HepG2 (cell line): Measurements from ENCODE around the gene SVBP. TPM values are rescaled to one million over a fixed set of nuclear protein-coding genes. Genes with fewer than 3 reads are reported as not detected.

Source experiments
- CBX1 ChIP-seq: IDR thresholded peaks from one replicate; pipeline ENCODE4 v1.6.1; 2016; ENCODE audit warnings: antibody characterized with exemption, low read depth
- CCDC6 ChIP-seq: sonication (generic); formaldehyde crosslinking; IDR thresholded peaks from 2 replicates; pipeline ENCODE4 v1.8.1; 2022; ENCODE audit warnings: mild to moderate bottlenecking, missing genetic modification reagents, moderate library complexity
- EHMT2 ChIP-seq: fragments of 200-600 bp; sonication (generic); IDR thresholded peaks from 2 replicates; pipeline ENCODE4 v1.7.0; 2017; ENCODE audit warnings: antibody characterized with exemption, low read depth, low read length, borderline replicate concordance
- KAT8 ChIP-seq: IDR thresholded peaks from 2 replicates; pipeline ENCODE4 v1.6.1; 2016; ENCODE audit warnings: missing genetic modification reagents, missing compliant biosample characterization
- NFYB ChIP-seq: sonication (generic); formaldehyde crosslinking; IDR thresholded peaks from 2 replicates; pipeline ENCODE4 v1.4.0; 2020; ENCODE audit warnings: missing genetic modification reagents
- NFYC ChIP-seq: IDR thresholded peaks from 2 replicates; pipeline ENCODE4 v1.6.1; 2016; ENCODE audit warnings: missing genetic modification reagents, missing compliant biosample characterization
- PITX1 ChIP-seq: sonication (generic); formaldehyde crosslinking; IDR thresholded peaks from 2 replicates; pipeline ENCODE4 v1.5.1; 2020; ENCODE audit warnings: mild to moderate bottlenecking, missing genetic modification reagents
- RAD21 ChIP-seq: fragments of 450-650 bp; formaldehyde crosslinking; IDR thresholded peaks from 2 replicates; pipeline ENCODE4 v1.5.0; 2020; ENCODE audit warnings: mild to moderate bottlenecking
- SNAPC2 ChIP-seq: sonication (generic); formaldehyde crosslinking; IDR thresholded peaks from 2 replicates; pipeline ENCODE4 v1.8.1; 2022; ENCODE audit warnings: mild to moderate bottlenecking, missing genetic modification reagents
- TAF1 ChIP-seq: sonication (generic); formaldehyde crosslinking; IDR thresholded peaks from 2 replicates; pipeline ENCODE4 v1.4.0; 2020; ENCODE audit warnings: missing genetic modification reagents
- ZMYM2 ChIP-seq: sonication (generic); formaldehyde crosslinking; IDR thresholded peaks from 2 replicates; pipeline ENCODE4 v1.8.0; 2022; ENCODE audit warnings: mild to moderate bottlenecking, missing genetic modification reagents
- ZNF441 ChIP-seq: sonication (generic); formaldehyde crosslinking; IDR thresholded peaks from 2 replicates; pipeline ENCODE4 v1.7.0; 2021; ENCODE audit warnings: missing genetic modification reagents, borderline replicate concordance
- ZNF556 ChIP-seq: sonication (generic); formaldehyde crosslinking; IDR thresholded peaks from 2 replicates; pipeline ENCODE4 v1.4.0; 2020; ENCODE audit warnings: mild to moderate bottlenecking, missing genetic modification reagents, borderline replicate concordance
- ZNF607 ChIP-seq: sonication (generic); formaldehyde crosslinking; IDR thresholded peaks from 2 replicates; pipeline ENCODE4 v1.5.1; 2020; ENCODE audit warnings: missing genetic modification reagents, mild to moderate bottlenecking, borderline replicate concordance
- ZNF768 ChIP-seq: sonication (generic); formaldehyde crosslinking; IDR thresholded peaks from 2 replicates; pipeline ENCODE4 v1.4.0; 2020; ENCODE audit warnings: missing genetic modification reagents
- polyA plus RNA-seq, 8 experiments: library from polyadenylated mRNA; depleted of rRNA in 3 of 8; stranded (reverse) in 7 of 8; unstranded in 1 of 8; fragments of >200 nt; fragmentation: Illumina TruSeq in 4 of 8; extraction: Trizol in 4 of 8; gene quantifications; 2 replicates each; pipeline versions ENCODE4 v1.2.1 to v1.2.3, GENCODE V29; 2011 to 2016; ENCODE audit warnings: low read depth in 4 of 8, missing spikeins in 1 of 8, mixed read lengths in 1 of 8; ENCODE audit not compliant: insufficient read depth in 1 of 8
- total RNA-seq, 5 experiments: library from RNA; depleted of rRNA; stranded (reverse); fragments of >200 nt; fragmentation: Illumina TruSeq; extraction: Trizol; gene quantifications; 2 replicates each; pipeline ENCODE4 v1.2.3, GENCODE V29; 2016; ENCODE audit warnings: low read depth in 1 of 5
- TF ChIP-seq, protein P1 (sequence below): sonication (generic); formaldehyde crosslinking; IDR thresholded peaks from 2 replicates; pipeline ENCODE4 v1.5.1; 2020; ENCODE audit warnings: missing genetic modification reagents, mild to moderate bottlenecking, borderline replicate concordance
- TF ChIP-seq, protein P2 (sequence below): sonication (generic); formaldehyde crosslinking; conservative IDR thresholded peaks from 2 replicates; pipeline ENCODE4 v1.4.0; 2020; ENCODE audit warnings: missing genetic modification reagents
- TF ChIP-seq, protein P3 (sequence below): sonication (generic); formaldehyde crosslinking; IDR thresholded peaks from 2 replicates; pipeline ENCODE4 v1.5.0; 2020; ENCODE audit warnings: missing genetic modification reagents
- TF ChIP-seq, protein P4 (sequence below): sonication (generic); formaldehyde crosslinking; IDR thresholded peaks from 2 replicates; pipeline ENCODE4 v1.4.0; 2020; ENCODE audit warnings: missing genetic modification reagents
- TF ChIP-seq, protein P5 (sequence below): sonication (generic); formaldehyde crosslinking; IDR thresholded peaks from 2 replicates; pipeline ENCODE4 v1.4.0; 2020; ENCODE audit warnings: mild to moderate bottlenecking, low read depth, missing genetic modification reagents

SVBP gene
- total and polyA plus RNA-seq, 2 of the 13 experiments (the other 11 are each of a cell fraction or from before 2014, with no cell fraction given) = 28.8 to 48.2 TPM

DNA sequence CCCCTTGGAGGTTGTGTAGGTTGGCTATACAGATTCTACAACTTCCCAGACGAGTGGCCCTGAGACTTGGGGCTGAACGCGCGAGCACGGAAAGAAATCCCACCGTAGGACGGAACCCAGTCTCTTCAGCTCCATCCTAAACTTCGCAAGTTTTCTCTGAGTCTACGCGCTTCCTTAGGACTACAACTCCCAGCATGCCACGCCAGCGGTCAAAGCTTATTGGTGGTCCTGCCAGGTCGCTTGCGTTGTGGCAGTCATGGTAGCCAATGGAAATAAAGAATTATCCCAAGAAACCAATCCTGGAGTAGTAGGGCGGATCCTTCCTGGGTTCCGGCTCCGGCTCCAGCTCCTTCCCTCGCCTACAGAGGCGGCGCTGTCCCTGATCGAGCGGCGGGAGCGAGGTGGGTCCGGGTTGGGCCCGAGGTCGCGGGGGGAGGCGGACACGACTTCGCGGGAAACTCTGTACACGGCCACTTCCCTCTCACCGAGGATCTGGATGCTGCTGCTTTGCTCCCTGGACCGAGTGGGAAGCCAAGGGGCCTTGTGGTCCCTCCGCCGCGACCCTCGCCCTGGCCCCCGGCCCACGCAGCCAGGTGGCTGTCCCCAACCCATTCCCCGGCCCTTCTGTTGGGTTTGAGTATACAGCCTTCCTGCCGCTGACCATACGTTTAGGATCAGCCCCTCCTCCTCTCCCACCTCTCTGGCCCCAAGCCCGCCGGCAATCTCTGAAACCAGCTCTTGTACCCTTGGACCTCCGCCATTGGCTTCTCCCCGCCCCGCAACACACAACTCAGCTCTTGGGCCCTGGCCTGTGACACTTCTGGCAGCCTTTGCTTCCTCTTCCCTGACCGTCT is 29.3 kb upstream of the SVBP start, which contains the start of gene ZNF691 (continued):
- TF ChIP-seq, protein P1, sequence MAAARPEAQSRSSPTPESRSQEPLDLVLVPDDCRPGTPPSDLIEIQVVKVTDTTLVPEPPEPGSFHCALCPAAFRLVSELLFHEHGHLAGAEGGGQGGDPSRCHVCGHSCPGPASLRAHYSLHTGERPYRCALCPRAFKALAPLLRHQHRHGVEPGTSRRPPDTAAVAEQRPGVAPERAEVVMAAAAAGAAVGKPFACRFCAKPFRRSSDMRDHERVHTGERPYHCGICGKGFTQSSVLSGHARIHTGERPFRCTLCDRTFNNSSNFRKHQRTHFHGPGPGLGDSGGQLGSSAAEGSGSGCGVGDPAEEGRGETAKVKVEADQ (CRISPR knock-in tag) = peak; percentile 70; the same call in 1 of the 2 replicates
- peak; percentile 91 for TF ChIP-seq ZNF607 (CRISPR knock-in tag)
- TF ChIP-seq NFYC (CRISPR knock-in tag) = peak; percentile 100
- TF ChIP-seq KAT8 (CRISPR knock-in tag) = peak; percentile 79
- peak; percentile 33; the same call in 1 of the 2 replicates for TF ChIP-seq RAD21 (CRISPR knock-in tag)
- TF ChIP-seq CCDC6 = peak; percentile 50; the same call in 1 of the 2 replicates
- TF ChIP-seq EHMT2 = no peak
- TF ChIP-seq CBX1 = no peak
- TF ChIP-seq, protein P2, sequence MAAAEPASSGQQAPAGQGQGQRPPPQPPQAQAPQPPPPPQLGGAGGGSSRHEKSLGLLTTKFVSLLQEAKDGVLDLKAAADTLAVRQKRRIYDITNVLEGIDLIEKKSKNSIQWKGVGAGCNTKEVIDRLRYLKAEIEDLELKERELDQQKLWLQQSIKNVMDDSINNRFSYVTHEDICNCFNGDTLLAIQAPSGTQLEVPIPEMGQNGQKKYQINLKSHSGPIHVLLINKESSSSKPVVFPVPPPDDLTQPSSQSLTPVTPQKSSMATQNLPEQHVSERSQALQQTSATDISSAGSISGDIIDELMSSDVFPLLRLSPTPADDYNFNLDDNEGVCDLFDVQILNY = peak; percentile 77; the same call in 1 of the 2 replicates
- TF ChIP-seq ZNF441 = peak; percentile 20; the same call in 1 of the 2 replicates
- TF ChIP-seq, protein P3, sequence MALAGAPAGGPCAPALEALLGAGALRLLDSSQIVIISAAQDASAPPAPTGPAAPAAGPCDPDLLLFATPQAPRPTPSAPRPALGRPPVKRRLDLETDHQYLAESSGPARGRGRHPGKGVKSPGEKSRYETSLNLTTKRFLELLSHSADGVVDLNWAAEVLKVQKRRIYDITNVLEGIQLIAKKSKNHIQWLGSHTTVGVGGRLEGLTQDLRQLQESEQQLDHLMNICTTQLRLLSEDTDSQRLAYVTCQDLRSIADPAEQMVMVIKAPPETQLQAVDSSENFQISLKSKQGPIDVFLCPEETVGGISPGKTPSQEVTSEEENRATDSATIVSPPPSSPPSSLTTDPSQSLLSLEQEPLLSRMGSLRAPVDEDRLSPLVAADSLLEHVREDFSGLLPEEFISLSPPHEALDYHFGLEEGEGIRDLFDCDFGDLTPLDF (CRISPR knock-in tag) = peak; percentile 40; the same call in 1 of the 2 replicates
- 0 out of 2 replicates have a peak, but pooled peaks have one; percentile 64 for TF ChIP-seq SNAPC2 (CRISPR knock-in tag)
- TF ChIP-seq ZMYM2 = no peak
- peak; percentile 72; the same call in 1 of the 2 replicates for TF ChIP-seq ZNF768
- TF ChIP-seq, protein P4, sequence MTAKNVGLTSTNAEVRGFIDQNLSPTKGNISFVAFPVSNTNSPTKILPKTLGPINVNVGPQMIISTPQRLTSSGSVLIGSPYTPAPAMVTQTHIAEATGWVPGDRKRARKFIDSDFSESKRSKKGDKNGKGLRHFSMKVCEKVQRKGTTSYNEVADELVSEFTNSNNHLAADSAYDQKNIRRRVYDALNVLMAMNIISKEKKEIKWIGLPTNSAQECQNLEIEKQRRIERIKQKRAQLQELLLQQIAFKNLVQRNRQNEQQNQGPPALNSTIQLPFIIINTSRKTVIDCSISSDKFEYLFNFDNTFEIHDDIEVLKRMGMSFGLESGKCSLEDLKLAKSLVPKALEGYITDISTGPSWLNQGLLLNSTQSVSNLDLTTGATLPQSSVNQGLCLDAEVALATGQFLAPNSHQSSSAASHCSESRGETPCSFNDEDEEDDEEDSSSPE = peak; percentile 59; the same call in 1 of the 2 replicates
- TF ChIP-seq NFYB (CRISPR knock-in tag) = peak; percentile 99
- TF ChIP-seq, protein P5, sequence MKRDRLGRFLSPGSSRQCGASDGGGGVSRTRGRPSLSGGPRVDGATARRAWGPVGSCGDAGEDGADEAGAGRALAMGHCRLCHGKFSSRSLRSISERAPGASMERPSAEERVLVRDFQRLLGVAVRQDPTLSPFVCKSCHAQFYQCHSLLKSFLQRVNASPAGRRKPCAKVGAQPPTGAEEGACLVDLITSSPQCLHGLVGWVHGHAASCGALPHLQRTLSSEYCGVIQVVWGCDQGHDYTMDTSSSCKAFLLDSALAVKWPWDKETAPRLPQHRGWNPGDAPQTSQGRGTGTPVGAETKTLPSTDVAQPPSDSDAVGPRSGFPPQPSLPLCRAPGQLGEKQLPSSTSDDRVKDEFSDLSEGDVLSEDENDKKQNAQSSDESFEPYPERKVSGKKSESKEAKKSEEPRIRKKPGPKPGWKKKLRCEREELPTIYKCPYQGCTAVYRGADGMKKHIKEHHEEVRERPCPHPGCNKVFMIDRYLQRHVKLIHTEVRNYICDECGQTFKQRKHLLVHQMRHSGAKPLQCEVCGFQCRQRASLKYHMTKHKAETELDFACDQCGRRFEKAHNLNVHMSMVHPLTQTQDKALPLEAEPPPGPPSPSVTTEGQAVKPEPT (CRISPR knock-in tag) = 0 out of 2 replicates have a peak, but pooled peaks have one; percentile 32
- TF ChIP-seq PITX1 (CRISPR knock-in tag) = 0 out of 2 replicates have a peak, but pooled peaks have one; percentile 24
- TF ChIP-seq TAF1 (CRISPR knock-in tag) = peak; percentile 64
- no peak for TF ChIP-seq ZNF556 (CRISPR knock-in tag)
